GM04503 (cell line): Measurements from ENCODE around the gene CTU1.
"Not testable (repeated sequence)": the region's sequence is repeated elsewhere in the genome, so short reads cannot be mapped to it uniquely, and the experiment has no call there.

Experiments
- DNase-seq: peaks from one replicate; pipeline ENCODE4 v3.0.0-alpha.2; 2012; ENCODE audit warnings: low read depth

CTU1 gene

GRCh38 chr19:51108066-51108804, at the start of gene CTU1:
Gene CTU1, minus strand, starts transcription at chr19:51108409. Its CDS starts 3,840 bp downstream, at chr19:51104569.
- DNase-seq: peak; percentile 95

DNA sequence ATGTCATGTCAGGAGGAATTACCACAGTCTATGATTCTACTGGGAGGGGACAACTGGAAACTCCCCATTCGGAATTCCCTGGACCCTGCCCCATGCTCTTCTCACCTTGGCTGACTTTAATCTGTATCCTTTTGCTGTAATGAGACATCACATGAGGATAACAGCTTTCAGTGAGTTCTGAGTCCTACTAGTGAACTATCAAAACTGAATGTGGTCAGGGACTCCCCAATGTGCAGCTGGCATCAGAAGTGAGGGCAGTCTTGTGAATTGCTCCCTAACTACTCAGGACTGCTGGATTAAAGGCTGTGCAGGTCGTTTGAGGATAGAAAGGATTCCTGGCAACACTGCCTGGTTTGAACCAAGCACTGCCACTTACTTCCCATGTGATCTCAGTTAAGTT, 49.1 kb upstream of the CTU1 start:
- DNase-seq: no peak

DNA sequence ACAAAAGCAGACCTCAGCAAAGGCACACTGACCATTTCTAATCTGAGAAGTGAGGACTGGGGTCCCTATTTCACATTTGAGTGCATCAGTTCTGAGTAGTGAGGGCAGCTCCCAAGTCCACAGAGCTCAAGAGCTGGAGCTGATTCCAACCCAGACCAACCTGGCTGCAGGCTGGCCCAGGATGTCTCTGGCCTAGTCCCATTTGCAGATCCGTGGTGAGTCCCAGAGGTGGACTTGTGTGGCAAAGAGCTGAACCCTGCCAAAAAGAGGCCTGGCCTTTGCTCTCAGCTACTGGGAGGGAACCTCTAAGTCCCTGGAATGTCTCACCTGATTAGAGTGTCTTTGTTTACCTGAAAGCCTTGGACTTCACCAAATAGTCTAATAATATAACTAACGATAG, 48.5 kb upstream of the CTU1 start:
- DNase-seq: no peak

GRCh38 chr19:51150627-51151026, 42.4 kb upstream of the CTU1 start:
- no peak for DNase-seq

DNA sequence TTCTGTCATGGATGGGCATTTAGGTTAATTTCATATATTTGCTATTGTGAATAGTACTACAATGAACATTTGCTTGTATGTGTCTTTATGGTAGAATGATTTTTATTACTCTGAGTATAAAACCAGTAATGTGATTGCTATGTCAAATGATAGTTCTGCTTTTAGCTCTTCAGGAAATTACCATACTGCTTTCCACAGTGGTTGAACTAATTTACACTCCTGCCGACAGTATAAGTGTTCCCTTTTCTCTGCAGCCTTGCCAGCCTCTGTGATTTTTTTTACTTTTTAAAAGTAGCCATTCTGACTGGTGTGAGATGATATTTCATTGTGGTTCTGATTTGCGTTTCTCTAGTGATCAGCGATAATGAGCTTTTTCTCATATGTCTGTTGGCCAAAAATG, 40.4 kb upstream of the CTU1 start:
- DNase-seq: no peak

- DNase-seq: no peak
Observed at GRCh38 chr19:51147663-51148062, 39.5 kb upstream of the CTU1 start.

GRCh38 chr19:51146751-51147150, 38.5 kb upstream of the CTU1 start:
- DNase-seq: no peak

GRCh38 chr19:51145916-51146493, 37.8 kb upstream of the CTU1 start:
- DNase-seq: no peak

GRCh38 chr19:51144482-51145045, 36.4 kb upstream of the CTU1 start:
- DNase-seq: no peak

- DNase-seq: no peak
Observed at GRCh38 chr19:51143486-51143885, 35.3 kb upstream of the CTU1 start.

- not testable (repeated sequence) for DNase-seq
Observed at GRCh38 chr19:51142809-51143475, 34.7 kb upstream of the CTU1 start.

DNA sequence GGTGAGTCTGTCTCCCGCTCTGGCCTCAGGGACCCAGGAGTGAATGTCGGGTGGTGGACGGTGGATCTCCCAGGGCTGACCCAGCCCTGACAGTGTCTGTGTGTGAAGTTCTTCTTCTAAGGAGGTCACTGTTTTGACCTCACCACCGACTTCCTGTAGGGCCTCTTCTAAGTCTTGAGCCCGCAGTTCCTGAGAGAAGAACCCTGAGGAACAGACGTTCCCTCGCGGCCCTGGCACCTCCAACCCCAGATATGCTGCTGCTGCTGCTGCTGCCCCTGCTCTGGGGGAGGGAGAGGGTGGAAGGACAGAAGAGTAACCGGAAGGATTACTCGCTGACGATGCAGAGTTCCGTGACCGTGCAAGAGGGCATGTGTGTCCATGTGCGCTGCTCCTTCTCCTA, 33.9 kb upstream of the CTU1 start, which contains the start of gene SIGLEC7:
Gene SIGLEC7 (plus strand): TSS at position 183 of the 400 bp plus-strand sequence. CDS start 69 bp downstream, at position 252.
- DNase-seq: no peak

GRCh38 chr19:51141181-51141580, 33.0 kb upstream of the CTU1 start:
- DNase-seq: no peak

DNA sequence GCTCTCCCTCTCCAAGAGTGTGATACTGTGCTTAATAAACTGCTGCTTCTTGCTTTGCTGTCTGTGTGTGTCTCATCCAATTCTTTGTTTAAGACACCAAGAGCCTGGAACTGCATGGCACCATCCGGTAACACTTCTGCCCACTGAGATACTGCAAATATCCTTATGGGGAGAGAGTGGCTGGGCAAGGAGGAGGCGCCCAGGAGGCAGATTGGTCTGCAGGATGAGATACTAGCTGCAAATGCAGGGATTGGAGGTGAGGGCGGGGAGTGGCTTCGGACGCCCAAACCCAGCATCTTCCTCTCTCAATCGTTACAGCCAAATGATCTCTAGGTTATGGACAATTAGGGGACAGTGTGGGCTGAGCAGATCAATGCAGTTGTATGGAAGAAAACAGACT, 32.2 kb upstream of the CTU1 start:
- DNase-seq: no peak

DNA sequence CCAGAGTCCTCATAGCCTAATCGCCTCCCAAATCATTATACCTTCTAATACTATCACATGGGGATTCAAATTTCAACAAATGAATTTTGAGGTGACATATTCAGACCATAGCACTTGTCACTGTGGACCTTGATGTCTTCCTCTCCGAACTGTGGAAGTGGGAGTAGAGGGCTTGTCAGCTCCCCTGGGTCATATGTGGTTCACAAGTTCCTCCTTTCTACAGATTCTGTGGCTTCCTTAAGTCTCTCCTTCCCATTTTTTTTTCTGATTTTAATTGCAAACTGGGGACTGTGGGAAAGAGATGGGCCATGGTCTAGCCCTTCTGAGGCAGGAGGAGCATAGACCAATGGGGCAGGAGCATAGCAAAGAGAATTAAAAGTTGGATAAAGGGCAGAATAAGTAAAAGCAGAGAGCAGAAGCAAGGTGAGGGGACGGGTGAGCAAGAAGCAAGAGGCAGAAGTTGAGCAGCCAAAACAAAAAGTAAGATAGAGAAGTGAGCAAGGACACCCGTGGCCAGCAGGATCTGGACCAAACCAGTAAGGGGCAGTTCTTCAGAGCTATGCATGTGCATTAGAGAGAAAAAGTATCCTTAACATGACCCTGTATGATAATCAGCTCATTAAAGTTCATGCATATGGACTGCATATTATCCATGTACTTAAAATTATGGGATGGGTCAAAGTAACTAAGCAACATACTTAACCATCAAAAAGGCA, 31.2 kb upstream of the CTU1 start:
- no peak for DNase-seq

DNA sequence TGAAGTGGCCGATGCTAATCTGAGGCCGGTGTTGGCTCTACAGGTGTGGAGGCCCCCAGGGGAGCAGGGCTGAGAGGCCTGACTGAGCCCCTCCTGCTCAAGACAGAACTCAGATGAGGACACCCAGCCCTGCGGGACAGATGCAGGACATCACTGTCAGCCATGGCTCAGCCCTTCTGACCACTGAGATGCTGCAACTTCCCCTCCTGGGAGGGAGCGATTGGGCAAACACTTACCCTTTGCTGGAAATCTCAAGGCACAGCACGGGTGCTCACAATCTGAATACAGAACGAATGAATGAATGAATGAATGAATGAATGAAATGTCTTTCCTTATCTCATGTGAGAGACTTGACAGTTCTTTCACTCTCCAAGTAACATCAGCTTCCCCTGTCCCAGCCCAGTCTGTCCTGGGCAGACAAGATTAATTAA, 30.4 kb upstream of the CTU1 start:
- DNase-seq: no peak

DNA sequence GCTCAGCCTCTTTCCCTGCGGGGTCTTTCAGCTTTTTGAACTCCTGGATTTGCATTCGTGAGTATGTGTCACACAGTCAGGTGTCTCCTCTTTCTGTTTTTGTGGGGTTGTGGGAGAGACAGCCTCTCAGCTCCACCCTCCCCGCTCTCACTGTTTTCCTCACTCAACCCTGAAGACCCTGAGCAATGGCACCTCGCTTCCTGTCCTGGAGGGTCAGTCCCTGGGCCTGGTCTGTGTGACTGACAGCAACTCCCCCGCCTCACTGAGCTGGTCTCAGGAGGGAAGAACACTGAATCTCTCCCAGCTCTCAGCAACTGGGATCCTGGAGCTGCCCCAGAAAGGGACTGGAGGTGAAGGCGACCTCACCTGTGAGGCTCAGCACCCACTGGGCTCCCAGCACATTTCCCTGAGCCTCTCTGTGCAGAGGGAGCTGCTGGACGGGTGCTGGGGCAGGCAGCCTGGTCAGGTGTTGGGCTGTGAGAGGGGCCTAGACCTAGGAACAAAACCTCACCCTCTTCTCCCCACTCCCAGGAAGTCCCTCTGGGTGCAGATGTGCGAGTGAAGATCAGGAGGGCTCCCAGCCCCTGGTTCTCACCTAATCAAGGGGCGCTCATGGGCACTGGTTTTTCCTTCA, 29.7 kb upstream of the CTU1 start:
- DNase-seq: no peak

- DNase-seq: no peak
Observed at GRCh38 chr19:51136851-51137551, 28.8 kb upstream of the CTU1 start.

GRCh38 chr19:51135986-51136762, 28.0 kb upstream of the CTU1 start:
- DNase-seq: no peak

GRCh38 chr19:51135004-51135403, 26.8 kb upstream of the CTU1 start:
- no peak for DNase-seq
